Loucy (cell line): ENCODE measurements around the gene PRRX1.

Experiments
- H2AFZ ChIP-seq: fragments of 200-600 bp; sonication (generic); 2 replicates; pipeline ENCODE4 v1.6.0; 2016; ENCODE audit warnings: antibody characterized with exemption, mild to moderate bottlenecking, low read length, moderate library complexity
- H3F3A ChIP-seq: fragments of 200-600 bp; 2 replicates; pipeline ENCODE4 v1.6.0; 2016; ENCODE audit warnings: antibody characterized with exemption, low read depth, mild to moderate bottlenecking
- H3K27me3 ChIP-seq: fragments of 200-600 bp; sonication (generic); 2 replicates; pipeline ENCODE4 v1.6.1; 2014; ENCODE audit warnings: low read length, mild to moderate bottlenecking; ENCODE audit not compliant: insufficient read depth, poor library complexity, severe bottlenecking
- H3K36me3 ChIP-seq: fragments of 200-600 bp; sonication (generic); 2 replicates; pipeline ENCODE4 v1.6.1; 2016; ENCODE audit warnings: low read length; ENCODE audit not compliant: insufficient read depth
- H3K4me1 ChIP-seq: fragments of 200-600 bp; sonication (generic); 2 replicates; pipeline ENCODE4 v1.5.1; 2014; ENCODE audit warnings: low read length, mild to moderate bottlenecking; ENCODE audit not compliant: insufficient read depth, poor library complexity, severe bottlenecking
- H3K4me2 ChIP-seq: fragments of 200-600 bp; sonication (generic); 2 replicates; pipeline ENCODE4 v1.6.0; 2014; ENCODE audit warnings: antibody characterized with exemption, low read length, low read depth, mild to moderate bottlenecking; ENCODE audit not compliant: poor library complexity, severe bottlenecking
- H3K4me3 ChIP-seq: fragments of 200-600 bp; sonication (generic); 2 replicates; pipeline ENCODE4 v1.5.1; 2014; ENCODE audit warnings: low read length, mild to moderate bottlenecking, mixed read lengths; ENCODE audit not compliant: poor library complexity, severe bottlenecking
- H3K79me2 ChIP-seq: fragments of 200-600 bp; sonication (generic); 2 replicates; pipeline ENCODE4 v1.6.1; 2014; ENCODE audit warnings: low read length; ENCODE audit not compliant: insufficient read depth
- H3K9ac ChIP-seq: fragments of 200-600 bp; sonication (generic); 2 replicates; pipeline ENCODE4 v1.6.0; 2014; ENCODE audit warnings: mild to moderate bottlenecking, low read depth, low read length, moderate library complexity; ENCODE audit not compliant: poor library complexity, severe bottlenecking
- H3K9me2 ChIP-seq: fragments of 200-600 bp; sonication (generic); replicated peaks from 2 replicates; pipeline ENCODE4 v1.6.1; 2016; ENCODE audit warnings: low read depth, low read length, mixed read lengths
- H3K9me3 ChIP-seq: fragments of 200-600 bp; sonication (generic); 2 replicates; pipeline ENCODE4 v1.6.1; 2014; ENCODE audit warnings: mild to moderate bottlenecking, antibody characterized with exemption, low read length, low read depth; ENCODE audit not compliant: insufficient read depth
- H4K20me1 ChIP-seq: fragments of 200-600 bp; sonication (generic); 2 replicates; pipeline ENCODE4 v1.6.0; 2014; ENCODE audit warnings: antibody characterized with exemption, low read length, mild to moderate bottlenecking; ENCODE audit not compliant: insufficient read depth, poor library complexity, severe bottlenecking
- EZH2phosphoT487 ChIP-seq: fragments of 200-600 bp; IDR thresholded peaks from 2 replicates; pipeline ENCODE4 v1.6.1; 2018; ENCODE audit warnings: antibody characterized with exemption, mild to moderate bottlenecking, moderate library complexity, borderline replicate concordance
- TF ChIP-seq, protein P1 (sequence below): fragments of 200-600 bp; sonication (generic); conservative IDR thresholded peaks from 2 replicates; pipeline ENCODE4 v1.5.1; 2014; ENCODE audit warnings: mild to moderate bottlenecking, antibody characterized with exemption, low read length

PRRX1 gene

DNA sequence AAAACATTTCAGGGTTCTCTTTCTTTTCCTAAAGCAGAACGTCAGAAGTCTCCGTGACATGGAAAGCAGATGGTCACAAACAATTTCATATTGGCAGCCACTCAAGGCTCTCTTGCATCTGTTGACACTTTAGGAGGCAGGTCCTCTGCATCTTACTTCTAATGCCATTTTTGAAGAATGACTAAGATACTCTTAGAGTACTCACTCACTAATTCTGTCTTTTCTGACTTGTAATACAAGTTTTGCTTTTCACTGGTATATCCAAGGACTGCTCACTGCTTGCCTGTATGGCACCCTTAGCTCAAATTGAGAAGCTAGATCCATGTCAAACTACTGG, 68.3 kb downstream of the PRRX1 start:
- no peaks in the 10 kb centered on the region for H3K9me3 ChIP-seq
- H3K9ac ChIP-seq, result no peak overlapping the region
- H3F3A ChIP-seq, result no peaks in the 10 kb centered on the region
- H2AFZ ChIP-seq, result no peak overlapping the region
- no peak overlapping the region for H3K4me3 ChIP-seq
- H3K27me3 ChIP-seq, result no peaks in the 10 kb centered on the region
- H4K20me1 ChIP-seq, result no peaks in the 10 kb centered on the region
- no peaks in the 10 kb centered on the region for H3K79me2 ChIP-seq
- no peaks in the 10 kb centered on the region for H3K4me1 ChIP-seq
- no peak for TF ChIP-seq EZH2phosphoT487
- TF ChIP-seq, protein P1, sequence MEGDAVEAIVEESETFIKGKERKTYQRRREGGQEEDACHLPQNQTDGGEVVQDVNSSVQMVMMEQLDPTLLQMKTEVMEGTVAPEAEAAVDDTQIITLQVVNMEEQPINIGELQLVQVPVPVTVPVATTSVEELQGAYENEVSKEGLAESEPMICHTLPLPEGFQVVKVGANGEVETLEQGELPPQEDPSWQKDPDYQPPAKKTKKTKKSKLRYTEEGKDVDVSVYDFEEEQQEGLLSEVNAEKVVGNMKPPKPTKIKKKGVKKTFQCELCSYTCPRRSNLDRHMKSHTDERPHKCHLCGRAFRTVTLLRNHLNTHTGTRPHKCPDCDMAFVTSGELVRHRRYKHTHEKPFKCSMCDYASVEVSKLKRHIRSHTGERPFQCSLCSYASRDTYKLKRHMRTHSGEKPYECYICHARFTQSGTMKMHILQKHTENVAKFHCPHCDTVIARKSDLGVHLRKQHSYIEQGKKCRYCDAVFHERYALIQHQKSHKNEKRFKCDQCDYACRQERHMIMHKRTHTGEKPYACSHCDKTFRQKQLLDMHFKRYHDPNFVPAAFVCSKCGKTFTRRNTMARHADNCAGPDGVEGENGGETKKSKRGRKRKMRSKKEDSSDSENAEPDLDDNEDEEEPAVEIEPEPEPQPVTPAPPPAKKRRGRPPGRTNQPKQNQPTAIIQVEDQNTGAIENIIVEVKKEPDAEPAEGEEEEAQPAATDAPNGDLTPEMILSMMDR, result no peak
- H3K36me3 ChIP-seq, result no peaks in the 10 kb centered on the region
- no peak overlapping the region for H3K4me2 ChIP-seq
- no peaks in the 10 kb centered on the region for H3K9me2 ChIP-seq

DNA sequence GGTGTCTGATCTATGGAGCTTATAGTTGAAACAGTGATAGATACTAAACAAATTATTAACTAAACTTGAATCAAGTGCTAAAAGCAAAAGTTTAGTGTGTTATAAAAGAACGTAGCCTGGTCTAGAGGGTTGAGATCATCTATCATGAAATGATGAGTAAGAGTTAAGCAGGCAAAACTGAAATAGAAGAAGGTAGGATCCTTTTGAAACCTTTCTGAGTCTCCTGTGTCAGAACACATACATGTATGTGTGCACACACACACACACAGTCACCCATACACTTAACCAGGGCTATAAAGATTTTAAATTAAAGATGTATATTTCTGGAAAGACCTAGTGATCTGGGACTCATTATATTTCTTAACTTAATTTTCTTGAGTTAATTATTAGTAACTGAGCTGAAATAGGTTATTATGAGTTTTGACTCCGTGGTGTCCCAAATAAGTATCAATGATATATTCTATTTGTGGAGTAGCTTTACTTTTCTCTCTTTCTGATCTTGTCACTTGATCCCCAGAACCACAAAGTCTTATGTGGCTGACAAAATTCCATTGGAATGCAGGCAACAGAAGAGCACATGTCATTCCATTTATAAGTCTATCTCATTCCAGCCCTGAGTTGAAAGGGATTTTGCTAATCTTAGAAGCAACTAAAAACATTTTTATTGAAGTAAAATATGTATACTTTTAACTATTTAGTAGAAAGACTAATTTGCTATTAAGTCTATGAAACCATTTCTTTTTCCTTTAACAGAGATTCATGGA, 70.7 kb downstream of the PRRX1 start:
- H3K36me3 ChIP-seq, result no peaks in the 10 kb centered on the region
- no peaks in the 10 kb centered on the region for H3F3A ChIP-seq
- TF ChIP-seq EZH2phosphoT487, result no peak
- TF ChIP-seq, protein P1, result no peak
- H3K4me1 ChIP-seq, result no peaks in the 10 kb centered on the region
- H3K9me2 ChIP-seq, result no peaks in the 10 kb centered on the region
- no peaks in the 10 kb centered on the region for H3K79me2 ChIP-seq
- no peaks in the 10 kb centered on the region for H3K9me3 ChIP-seq
- no peak overlapping the region for H2AFZ ChIP-seq
- H3K27me3 ChIP-seq, result no peaks in the 10 kb centered on the region
- H3K4me3 ChIP-seq, result no peak overlapping the region
- H3K9ac ChIP-seq, result no peak overlapping the region
- H3K4me2 ChIP-seq, result no peak overlapping the region
- no peaks in the 10 kb centered on the region for H4K20me1 ChIP-seq

DNA sequence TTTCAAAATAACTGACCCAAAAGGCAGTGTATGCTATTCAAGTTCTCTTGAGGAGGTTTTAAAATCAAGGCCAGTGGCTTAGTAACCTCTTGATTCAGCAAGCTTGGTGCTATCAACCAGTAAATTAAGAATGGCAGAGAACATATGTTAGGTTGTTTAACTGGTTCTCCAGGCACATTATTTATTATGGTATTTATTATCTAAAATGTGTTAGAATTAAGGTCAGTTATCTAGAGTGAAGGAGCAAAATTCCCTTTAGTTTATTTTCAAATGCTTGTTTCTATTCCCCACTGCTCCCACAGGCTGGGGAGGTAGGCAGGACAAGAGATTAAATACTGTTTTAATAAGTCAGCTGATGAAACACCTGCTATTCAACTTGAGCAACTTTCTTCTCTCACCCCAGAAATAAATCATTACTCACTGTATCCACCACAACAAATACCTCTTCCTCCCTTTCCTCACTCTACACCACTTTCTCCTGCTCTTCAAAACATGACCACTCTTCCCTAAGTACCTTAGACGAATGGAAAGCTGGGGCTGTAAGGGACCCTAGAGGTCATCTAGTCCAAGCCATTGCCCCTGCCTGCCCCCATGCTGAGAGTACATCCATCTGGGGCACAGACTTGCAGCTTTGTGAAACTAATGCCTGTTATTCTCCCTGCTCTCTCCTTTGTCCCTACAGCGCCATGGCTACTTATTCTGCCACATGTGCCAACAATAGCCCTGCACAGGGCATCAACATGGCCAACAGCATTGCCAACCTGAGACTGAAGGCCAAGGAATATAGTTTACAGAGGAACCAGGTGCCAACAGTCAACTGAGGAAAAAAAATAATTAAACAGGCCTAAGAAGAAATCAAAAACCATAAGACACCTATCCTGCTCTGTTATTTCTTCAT, 71.7 kb downstream of the PRRX1 start:
- Histone ChIP-seq H3K9me3 (no peaks in the 10 kb centered on the region), H3K9me2 (no peaks in the 10 kb centered on the region), H3K4me2 (no peak overlapping the region), H3K79me2 (no peaks in the 10 kb centered on the region), H3K4me3 (no peak overlapping the region), H3K9ac (no peak overlapping the region), H4K20me1 (no peaks in the 10 kb centered on the region), H3F3A (no peaks in the 10 kb centered on the region), H3K36me3 (no peaks in the 10 kb centered on the region), H3K27me3 (no peaks in the 10 kb centered on the region), H3K4me1 (no peaks in the 10 kb centered on the region), H2AFZ (peak overlapping the region; percentile 41; the same call in 1 of the 2 replicates)
- TF ChIP-seq, protein P1, result no peak
